ENCODE results near the gene METTL3.
A peak's percentile ranks its signal among the peaks of the same experiment; 100 is the strongest.
"Not testable (repeated sequence)": the region's sequence is repeated elsewhere in the genome, so short reads cannot be mapped to it uniquely, and the experiment has no call there.

Gene METTL3

DNA sequence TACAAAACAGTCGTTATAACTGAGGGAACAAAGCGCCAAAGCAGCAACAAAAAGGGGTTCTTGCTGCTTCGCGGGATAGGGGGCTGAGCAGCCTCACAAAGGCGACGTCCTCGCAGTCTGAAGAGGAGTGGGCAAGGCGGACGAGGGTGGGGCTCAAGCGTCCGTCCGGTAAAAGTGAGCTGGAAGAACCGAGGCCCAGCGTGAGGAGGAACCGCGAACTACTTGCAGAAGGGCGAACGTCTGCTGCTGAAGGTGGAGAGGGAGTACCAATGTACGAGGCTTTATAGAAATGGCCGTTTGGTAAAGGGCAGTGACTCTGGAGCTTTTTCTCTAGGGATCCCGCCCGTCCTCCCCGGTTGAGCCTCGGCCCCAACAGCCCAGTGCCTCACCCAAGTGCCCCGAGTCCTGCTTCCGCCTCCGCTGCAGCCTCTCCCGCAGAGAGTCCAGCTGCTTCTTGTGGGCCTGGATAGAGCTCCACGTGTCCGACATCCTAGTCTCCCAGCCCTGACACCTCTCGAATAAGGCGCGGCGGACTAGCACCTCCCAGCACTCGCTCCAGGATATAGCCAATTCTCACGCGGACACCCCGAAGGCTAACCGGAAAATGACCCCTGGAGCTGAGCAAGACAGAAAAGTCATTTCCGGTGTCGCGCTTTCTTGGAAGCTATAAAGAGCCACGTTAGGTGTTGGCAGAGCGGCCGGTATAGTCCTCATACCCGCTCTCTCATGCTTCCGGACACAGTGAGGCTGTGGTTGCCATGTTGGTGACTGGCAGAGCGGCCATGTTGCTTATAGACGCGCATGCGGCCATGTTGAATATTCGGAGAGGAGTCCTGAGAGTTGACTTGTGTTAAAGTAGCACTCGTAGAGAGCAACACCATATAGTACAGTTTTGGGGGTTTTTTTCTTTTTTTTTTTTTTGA, at the start of gene METTL3:
METTL3 (minus strand) TSS at position 606 of the 923 bp plus-strand sequence; CDS start at position 489, 117 bp downstream.
- peak within 1 kb of the TSS; percentile 100 for H3K4me3 ChIP-seq (ENCODE audit: low read depth, low read length)

DNA sequence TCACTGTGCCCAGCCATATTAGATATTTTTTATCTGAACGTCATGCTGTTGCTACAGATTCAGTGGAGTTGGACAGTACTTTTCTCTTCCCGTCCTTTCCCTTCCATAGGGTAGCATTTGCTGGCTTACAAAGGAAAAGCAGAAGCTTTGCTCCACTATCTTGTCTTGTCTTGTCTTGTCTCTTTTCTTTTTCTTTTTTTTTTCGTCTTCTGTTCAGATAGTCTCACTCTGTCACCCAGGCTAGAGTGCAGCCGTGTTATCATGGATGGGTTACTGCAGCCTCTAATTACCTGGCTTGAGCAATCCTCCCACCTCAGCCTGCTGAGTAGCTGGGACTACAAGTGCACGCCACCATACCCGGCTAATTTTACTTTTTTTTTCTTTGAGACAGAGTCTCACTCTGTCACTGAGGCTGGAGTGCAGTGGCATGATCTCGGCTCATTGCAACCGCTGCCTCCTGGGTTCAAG, 47.6 kb upstream of the METTL3 start:
- no peak overlapping the region for H3K4me3 ChIP-seq (ENCODE audit: low read depth, low read length)

DNA sequence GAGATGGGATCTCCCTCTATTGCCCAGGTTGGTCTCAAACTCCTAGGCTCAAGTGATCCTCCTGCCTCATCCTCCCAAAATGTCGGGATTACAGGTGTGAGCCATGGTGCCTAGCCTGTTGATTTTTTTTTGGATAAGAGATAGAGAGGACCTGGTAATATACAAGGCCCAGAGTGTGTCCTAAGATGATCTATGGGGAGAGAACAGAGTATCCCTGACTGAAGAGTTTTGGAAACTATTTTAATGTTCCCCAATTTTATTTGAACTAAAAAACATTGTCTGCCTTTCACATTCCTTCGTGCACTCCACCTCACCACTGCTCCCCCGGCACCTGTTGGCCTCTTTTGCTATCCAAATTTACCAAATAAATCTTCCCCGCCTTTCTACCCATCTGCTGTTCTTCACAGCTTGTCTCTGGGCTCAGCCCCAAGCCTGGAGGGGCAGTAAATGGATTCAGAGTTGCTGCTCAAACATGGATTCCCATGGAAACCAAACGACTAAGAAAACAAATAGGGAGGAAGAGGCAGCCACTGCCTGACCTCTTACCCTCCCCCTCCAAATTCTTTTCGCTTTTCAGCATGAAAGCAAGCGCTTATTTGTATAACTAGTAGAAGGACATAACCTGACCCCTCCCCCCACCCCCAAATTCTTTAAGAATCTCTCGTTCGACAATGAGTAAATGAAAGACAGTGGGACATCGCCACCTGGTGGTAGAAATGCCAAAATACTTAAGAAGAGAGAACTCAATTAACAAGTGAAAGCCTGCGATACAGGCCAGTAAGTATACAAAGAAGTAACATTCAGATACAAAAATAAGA, 46.2 kb upstream of the METTL3 start:
- H3K4me3 ChIP-seq (ENCODE audit: low read depth, low read length): no peak overlapping the region

DNA sequence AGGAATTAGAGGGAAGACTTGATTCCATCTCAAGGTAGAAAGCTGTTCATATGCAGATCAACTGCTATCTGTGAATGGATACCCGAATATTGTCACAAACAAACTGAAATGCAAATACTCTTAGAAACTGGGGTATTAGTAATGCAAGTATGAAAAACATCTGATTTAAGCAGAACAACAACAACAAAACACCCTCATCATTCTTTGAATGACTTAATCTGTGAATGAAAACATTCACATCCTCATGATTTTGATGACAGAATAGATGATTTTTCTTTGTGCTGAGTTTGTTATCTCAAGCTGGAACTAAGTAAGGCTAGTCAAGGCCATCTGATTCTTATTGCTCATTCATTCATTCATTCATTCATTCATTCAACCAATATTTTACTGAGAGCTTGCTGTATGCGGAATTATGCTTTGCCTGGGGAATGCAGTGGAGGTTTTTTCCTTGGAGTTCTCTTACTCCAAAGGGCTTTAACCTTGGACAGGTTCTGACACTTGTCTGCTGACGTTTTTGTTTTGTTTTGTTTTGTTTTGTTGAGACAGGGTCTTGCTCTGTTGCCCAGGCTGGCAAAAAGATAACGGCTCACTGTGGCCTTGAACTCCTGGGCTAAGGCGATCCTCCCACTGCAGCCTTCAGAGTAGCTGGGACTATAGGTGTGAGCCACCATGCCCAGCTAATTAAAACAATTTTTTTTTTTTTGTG, 45.4 kb upstream of the METTL3 start:
- H3K4me3 ChIP-seq (ENCODE audit: low read depth, low read length): no peak overlapping the region

DNA sequence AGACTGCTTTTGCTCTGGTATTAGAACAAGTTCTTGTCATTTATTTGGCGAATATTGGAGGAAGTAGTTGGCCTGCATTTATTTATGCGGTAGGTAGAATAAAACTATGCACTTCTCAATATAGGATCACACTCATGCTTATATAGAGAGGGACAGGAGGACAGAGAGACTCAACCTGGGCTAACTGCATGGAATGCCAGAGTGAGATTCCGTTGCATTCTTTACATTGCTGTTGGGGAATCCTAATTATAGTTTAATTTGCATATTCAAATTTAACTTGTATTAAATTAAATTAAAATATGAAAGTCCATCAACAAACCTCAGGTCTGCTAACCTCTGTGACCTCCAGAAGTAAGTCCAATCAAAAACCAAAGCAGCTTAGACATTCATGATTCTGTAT, 42.1 kb upstream of the METTL3 start:
- no peak overlapping the region for H3K4me3 ChIP-seq (ENCODE audit: low read depth, low read length)

DNA sequence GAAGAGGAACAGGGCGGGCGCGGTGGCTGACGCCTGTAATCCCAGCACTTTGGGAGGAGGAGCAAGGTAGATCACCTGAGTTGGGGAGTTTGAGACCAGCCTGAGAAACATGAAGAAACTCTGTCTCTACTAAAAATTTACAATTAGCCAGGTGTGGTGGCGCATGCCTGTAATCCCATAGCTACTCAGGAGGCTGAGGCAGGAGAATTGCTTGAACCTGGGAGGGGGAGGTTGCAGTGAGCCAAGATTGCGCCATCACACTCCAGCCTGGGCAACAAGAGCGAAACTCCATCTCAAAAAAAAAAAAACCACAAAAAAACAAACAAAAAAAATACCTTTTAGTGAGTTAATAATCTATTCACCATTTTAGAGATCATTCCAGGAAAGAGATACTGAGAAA, 33.4 kb upstream of the METTL3 start:
- not testable (repeated sequence) for H3K4me3 ChIP-seq (ENCODE audit: low read depth, low read length)

DNA sequence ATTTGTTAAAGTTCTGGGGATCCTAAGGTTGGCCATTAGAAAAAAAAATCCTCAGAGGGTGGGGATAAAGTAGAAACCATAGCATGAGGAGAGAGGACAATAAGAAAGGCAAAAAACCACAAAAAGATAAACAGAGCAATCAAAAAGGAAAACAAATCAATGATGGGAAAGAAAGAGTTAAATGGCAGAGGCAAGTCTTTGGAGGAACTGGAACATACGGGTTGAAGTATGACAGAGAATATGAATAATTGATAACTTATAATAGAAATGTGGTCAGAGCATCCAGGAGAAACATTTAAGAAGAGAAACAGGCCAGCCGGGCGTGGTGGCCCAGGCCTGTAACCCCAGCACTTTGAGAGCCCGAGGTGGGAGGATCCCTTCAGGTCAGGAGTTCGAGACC, 32.8 kb upstream of the METTL3 start:
- H3K4me3 ChIP-seq (ENCODE audit: low read depth, low read length): no peak overlapping the region

DNA sequence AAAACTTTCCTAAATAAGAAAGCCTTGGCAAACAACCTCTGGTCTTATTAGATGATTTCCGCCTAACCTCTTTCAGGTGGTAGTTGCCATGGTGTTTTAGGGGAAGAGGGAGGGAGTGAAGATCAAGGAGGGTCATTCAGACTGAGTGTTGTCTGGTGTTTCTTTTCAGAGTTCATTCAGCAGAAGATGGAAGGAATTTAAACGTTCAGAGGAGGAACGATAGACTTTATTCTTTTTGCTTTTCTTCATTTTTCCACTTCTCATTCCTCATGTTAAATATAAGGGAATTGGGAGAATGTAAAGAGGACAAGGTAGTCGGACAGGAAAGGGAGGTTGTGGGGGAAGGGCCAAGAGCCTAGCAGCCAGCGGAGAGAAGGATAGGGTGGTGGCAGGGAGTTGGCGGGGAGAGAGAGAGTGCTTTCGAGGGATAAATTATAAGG, 32.4 kb upstream of the METTL3 start:
- H3K4me3 ChIP-seq (ENCODE audit: low read depth, low read length): peak overlapping the region; percentile 2

DNA sequence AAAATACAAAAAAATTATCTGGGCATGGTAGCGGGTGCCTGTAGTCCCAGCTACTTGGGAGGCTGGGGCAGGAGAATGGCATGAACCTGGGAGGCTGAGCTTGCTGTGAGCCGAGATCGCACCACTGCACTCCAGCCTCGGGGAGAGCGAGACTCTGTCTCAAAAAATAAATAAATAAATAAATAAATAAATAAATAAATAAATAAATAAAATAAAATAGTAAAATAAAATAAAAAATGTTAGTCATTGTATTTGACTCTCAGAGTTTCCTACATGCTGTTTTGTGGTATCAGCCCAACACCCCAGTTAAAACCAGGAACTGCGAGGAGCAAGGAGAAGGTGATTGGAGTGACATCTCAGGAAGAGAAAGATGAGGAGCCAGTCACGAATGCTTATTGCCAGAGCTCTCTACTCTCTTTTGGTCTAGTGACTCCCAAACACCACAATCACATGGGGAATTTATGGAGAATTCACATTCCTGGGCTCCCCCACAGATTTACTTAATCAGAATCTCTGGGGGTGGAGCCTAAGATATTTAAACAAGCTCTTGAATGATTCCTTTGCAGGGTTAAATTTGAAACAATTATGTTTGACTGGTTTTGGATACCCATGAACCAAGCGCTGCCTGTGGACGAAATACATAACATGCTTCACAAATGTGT, 30.4 kb upstream of the METTL3 start:
- H3K4me3 ChIP-seq (ENCODE audit: low read depth, low read length): no peak overlapping the region

DNA sequence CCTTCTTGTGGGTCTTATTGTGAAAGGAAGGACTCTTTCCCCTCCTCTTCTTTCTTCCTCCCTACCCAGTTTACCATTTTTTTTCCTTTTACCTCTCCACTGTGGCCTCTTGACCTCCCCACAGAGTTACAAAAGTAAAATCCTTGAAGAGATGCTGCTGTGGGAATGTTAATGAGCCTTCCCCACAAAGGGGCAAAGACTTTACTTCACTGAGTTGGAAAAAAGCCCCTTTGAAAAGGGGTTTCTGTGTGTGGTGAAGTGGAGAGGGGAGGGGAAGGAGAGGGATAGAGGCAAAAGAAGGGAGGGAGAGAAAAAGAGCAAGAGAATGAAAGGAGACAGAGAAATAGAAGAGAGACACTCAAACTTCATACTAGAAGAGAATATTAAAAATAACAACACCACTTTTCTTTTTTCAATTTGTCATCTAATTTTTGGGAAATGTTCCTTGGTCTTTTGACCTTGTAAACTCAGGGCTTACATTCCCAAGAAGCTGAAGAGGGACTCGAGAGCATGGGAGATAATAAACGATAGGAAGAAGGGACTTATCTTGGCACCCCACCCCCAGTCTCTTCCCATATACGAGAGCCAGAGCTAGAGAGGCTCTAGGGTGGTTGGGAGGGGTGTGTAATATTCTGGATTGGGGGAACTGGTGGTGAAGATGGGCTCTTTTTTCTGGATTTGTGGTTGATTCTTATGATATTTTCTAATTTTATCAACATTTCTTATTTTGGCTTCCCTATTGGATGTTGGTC, 28.2 kb upstream of the METTL3 start:
- H3K4me3 ChIP-seq (ENCODE audit: low read depth, low read length): no peak overlapping the region

DNA sequence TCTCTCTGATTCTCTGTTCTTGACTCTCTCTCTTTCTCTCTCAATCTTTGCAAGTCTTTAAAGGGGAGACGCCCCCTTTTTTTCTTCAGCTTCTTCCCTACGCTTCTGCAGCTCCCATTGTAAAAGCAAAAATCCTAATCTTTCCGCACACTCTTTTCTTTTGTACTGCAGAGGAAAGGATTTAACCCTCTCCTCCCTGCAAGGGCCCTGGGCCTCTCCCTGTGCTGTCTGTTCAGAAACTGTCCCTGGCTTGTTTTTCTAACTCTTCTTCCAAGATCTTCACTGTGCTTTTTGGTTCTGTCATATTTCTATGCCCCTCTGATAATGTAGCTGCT, 25.9 kb upstream of the METTL3 start:
- H3K4me3 ChIP-seq (ENCODE audit: low read depth, low read length): peak overlapping the region; percentile 91

DNA sequence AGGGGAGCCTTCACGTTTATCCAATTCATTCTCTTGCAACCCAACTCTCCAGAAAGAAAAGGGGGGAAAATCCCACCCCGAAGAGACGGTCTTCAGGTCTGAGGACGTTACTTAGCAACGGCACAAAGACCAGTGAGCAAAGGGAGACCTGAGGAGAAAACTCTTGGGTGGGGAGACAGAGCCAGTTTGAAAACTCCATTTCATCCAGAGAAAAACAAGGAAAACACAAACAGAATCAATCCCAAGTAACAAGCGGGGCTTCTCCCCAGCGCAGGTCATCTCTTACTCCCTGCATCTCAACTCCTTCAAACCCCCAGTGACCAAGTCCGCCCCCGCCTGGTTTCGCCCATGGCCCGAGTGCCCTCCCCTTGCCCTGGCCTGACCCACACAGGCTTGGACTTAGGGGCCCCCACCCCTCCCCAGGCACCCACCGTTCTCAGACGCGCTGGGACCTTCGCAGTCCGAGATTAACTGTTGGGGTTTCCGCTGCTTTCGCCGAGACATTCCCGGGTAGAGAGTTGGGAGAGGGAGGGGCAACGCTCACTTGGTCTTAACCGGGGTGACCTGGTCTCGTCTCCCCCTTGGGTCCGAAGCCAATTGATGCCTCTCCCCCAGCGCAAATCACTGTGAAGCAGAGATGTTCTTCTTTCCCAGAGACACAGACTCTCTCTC, 25.4 kb upstream of the METTL3 start:
- H3K4me3 ChIP-seq (ENCODE audit: low read depth, low read length): peak overlapping the region; percentile 91

DNA sequence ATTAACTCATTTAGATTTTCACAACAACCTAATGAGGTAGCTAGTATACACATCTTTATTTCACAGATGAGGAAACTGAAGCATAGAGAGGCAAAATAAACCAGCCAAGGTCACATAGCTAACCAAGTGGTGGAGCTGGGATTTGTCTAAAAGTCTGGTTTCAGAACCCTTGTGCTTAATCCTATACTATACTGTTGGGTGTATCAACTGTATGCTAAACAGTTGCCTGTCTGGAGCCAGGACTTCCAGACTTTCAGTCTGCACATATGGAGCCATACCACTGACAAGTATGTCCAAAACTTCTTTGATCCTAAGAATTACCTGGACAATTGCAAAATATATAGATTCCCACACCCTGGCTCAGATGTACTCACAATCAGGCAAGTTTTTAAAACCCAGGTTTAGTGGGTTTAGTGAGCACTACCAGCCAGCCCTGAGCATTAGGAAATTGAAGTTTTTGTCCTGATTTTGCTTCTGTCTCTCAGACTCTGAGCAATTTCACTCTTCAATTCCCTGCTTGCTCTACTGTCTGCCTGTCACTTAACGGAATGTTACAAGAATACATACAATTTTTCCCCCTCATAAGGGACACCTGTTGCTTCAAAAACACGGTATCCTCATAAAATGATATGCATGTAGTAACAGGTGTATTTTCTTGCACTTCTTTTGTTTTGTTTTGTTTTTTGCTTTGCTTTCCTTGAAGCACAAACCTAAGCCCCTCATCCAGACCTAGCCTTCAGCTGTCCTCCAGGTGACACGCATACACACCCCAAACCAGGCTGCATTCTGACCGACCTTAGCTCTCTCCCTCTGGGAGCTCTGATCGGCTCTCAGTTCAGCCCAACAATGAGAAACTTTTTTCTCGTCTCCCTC, 24.6 kb upstream of the METTL3 start:
- peak overlapping the region; percentile 91 for H3K4me3 ChIP-seq (ENCODE audit: low read depth, low read length)

DNA sequence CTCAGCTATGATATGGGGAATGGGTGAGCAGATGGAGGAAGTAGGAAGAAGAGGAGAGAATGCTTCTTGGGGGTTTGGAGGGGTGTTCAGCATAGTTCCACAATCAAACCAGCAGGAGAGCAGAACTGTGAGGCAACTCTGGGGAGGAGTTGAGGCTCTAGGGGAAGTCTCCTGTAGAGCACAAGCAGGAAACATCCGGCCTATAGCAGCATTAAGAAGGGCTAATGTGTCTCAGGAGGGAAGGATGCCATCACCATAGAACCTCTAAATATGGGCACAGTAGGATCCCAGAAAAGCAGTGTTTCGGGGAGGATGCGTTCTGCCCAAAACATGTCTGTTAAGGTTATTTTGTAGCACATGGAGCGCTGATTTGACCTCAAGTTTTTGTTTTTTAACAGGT, 23.4 kb upstream of the METTL3 start:
- peak overlapping the region; percentile 31 for H3K4me3 ChIP-seq (ENCODE audit: low read depth, low read length)

DNA sequence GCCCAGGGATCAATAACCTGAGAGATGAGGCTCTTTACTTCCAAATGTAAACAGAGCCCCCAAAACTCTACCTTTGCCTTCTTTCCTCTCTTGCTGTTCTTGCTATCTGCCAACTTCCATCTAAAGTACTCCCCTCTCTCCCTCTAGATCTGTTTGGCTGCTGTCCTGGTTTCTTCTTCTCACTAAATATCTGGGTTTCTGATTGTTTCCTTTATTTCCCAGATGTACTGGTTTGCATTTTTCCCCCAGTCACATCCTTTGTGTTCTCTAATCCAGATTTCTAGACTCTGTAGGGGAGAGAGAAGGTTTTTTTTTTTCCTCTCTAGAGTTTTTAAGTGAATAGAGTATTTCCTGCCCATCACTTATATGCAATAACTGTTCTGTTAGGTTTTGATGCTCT, 22.2 kb upstream of the METTL3 start:
- H3K4me3 ChIP-seq (ENCODE audit: low read depth, low read length): no peak overlapping the region

DNA sequence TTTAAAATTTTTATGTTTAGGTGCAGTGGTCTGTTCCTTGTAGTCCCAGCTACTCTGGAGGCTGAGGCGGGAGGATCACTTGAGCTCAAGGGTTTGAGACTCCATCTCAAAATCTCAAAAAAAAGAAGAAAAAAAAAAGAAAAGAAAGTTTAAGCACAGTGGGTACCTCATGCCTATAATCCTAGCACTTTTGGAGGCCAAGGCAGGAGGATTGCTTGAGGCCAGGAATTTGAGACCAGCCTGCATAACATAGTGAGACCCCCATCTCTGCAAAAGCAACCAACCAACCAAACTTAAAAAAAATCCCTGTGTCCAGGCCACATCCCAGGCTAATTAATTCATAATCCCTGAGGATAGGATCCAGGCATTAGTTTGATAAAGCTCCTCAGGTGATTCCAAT, 18.4 kb upstream of the METTL3 start:
- H3K4me3 ChIP-seq (ENCODE audit: low read depth, low read length): no peak overlapping the region

DNA sequence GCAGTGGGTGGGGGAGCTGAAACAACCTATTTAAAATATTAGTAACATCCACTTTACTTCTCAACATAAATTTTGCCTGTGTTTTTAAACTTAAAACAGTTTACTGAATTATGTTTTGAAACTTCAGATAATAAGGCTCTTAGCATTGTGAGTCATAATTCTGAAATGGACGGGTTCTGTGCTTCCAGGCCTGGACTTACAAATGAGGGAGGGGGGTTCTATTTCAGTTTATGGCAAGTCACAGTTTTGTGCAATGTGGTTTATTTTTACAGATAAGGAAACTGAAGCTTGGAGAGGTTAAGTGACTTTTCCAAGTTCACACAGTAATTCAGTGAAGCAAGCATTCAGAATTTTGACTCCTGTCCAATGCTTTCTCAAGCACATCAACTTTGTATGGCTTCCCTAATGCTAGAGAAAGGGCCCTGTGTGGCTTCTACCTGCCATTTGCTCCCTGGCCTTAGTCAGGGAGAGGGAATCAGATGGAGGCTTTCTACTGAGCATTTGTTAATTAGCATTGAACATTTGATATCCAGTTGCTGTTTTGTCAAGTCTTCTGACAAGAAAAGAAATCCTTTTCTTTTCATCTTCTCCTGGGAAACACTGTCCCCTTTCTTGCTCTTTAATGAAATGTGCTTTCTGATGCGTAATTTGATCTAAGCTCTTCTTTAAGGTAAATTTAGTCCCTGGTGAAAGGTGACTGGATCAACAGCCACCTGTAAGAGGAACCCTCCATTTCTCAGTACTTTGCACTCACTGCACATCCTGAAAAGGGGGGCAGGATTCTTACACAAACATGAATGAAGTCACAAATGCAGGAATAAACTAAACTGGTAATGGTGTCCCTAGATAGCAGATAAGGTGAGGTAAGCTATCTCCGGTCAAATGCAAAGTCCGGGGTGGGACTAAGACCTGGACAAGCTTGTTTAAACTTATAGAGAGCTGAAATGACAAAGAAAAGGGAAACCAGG, 17.5 kb upstream of the METTL3 start:
- no peak overlapping the region for H3K4me3 ChIP-seq (ENCODE audit: low read depth, low read length)
